GM12878 (cell line): Measurements from ENCODE around the gene HS3ST3B1. TPM values are rescaled to one million over a fixed set of nuclear protein-coding genes. Genes with fewer than 3 reads are reported as not detected.

ENCODE experiments used
- BHLHE40 ChIP-seq, 2 experiments: fragments of 450-650 bp in 1 of 2; IDR thresholded peaks; 2 replicates each; pipeline ENCODE4 v1.6.1; 2011 to 2017; ENCODE audit warnings: low read depth in 2 of 2, borderline replicate concordance in 1 of 2, improper control_type of control experiment in 1 of 2, low read length in 1 of 2, mild to moderate bottlenecking in 1 of 2
- CBX3 ChIP-seq: fragments of 200-600 bp; sonication (generic); IDR thresholded peaks from 2 replicates; pipeline ENCODE4 v1.6.1; 2016; ENCODE audit warnings: low read depth, borderline replicate concordance
- CEBPB ChIP-seq, 2 experiments: fragments of 150-350 bp in 1 of 2; IDR thresholded peaks; 2 replicates each; pipeline ENCODE4 v1.6.1; 2012 to 2014; ENCODE audit warnings: low read depth in 2 of 2, low read length in 2 of 2, borderline replicate concordance in 1 of 2, inconsistent platforms in 1 of 2
- CREB1 ChIP-seq: IDR thresholded peaks from 2 replicates; pipeline ENCODE4 v1.6.1; 2012; ENCODE audit warnings: low read depth, mild to moderate bottlenecking, inconsistent platforms
- CREM ChIP-seq: IDR thresholded peaks from 2 replicates; pipeline ENCODE4 v1.6.1; 2014; ENCODE audit warnings: antibody characterized with exemption, low read depth
- ETV6 ChIP-seq, 2 experiments: fragments of 450-650 bp in 1 of 2; IDR thresholded peaks in 1 of 2; conservative IDR thresholded peaks in 1 of 2; 2 replicates each; pipeline ENCODE4 v1.6.1; 2014; ENCODE audit warnings: antibody characterized with exemption in 1 of 2, borderline replicate concordance in 1 of 2, low read depth in 1 of 2, mild to moderate bottlenecking in 1 of 2, moderate library complexity in 1 of 2
- EZH2 ChIP-seq: IDR thresholded peaks from 2 replicates; pipeline ENCODE4 v1.6.1; 2012; ENCODE audit warnings: low read depth, mild to moderate bottlenecking, control low read depth, inconsistent platforms, low read length, borderline replicate concordance; ENCODE audit not compliant: control insufficient read depth
- IKZF1 ChIP-seq: fragments of 450-650 bp; conservative IDR thresholded peaks from 2 replicates; pipeline ENCODE4 v1.6.1; 2017; ENCODE audit warnings: antibody characterized with exemption, mild to moderate bottlenecking
- IKZF2 ChIP-seq, 2 experiments: fragments of 450-650 bp; IDR thresholded peaks; 2 replicates each; pipeline ENCODE4 v1.6.1; 2017; ENCODE audit warnings: mild to moderate bottlenecking in 2 of 2, moderate library complexity in 2 of 2
- MTA2 ChIP-seq: fragments of 450-650 bp; IDR thresholded peaks from 2 replicates; pipeline ENCODE4 v1.6.1; 2016; ENCODE audit warnings: low read depth, mild to moderate bottlenecking, moderate library complexity
- NR2C1 ChIP-seq: fragments of 450-650 bp; IDR thresholded peaks from 2 replicates; pipeline ENCODE4 v1.6.1; 2017; ENCODE audit warnings: antibody characterized with exemption, mild to moderate bottlenecking, moderate library complexity
- PAX8 ChIP-seq: fragments of 450-650 bp; IDR thresholded peaks from 2 replicates; pipeline ENCODE4 v1.6.1; 2017; ENCODE audit warnings: mild to moderate bottlenecking, moderate library complexity
- RAD21 ChIP-seq: IDR thresholded peaks from 2 replicates; pipeline ENCODE4 v1.6.1; 2011; ENCODE audit warnings: mild to moderate bottlenecking, low read depth, low read length, moderate library complexity; ENCODE audit not compliant: insufficient read depth
- SPI1 ChIP-seq: IDR thresholded peaks from 2 replicates; pipeline ENCODE4 v1.6.1; 2011; ENCODE audit warnings: low read depth, mild to moderate bottlenecking, low read length, moderate library complexity, borderline replicate concordance; ENCODE audit not compliant: insufficient read depth
- TCF12 ChIP-seq: IDR thresholded peaks from 2 replicates; pipeline ENCODE4 v1.6.1; 2011; ENCODE audit warnings: low read depth, mild to moderate bottlenecking, low read length
- ZNF384 ChIP-seq: IDR thresholded peaks from 2 replicates; pipeline ENCODE4 v1.6.1; 2012; ENCODE audit warnings: low read depth, mild to moderate bottlenecking, low read length, improper control_type of control experiment, borderline replicate concordance
- polyA plus RNA-seq, 11 experiments: library from polyadenylated mRNA; depleted of rRNA in 4 of 11; unstranded in 6 of 11; stranded (reverse) in 5 of 11; fragments of >200 nt; fragmentation: Nextera tagmentation in 4 of 11; fragmentation: Illumina TruSeq in 1 of 11; extraction: Ambion mirVana in 4 of 11; extraction: Trizol in 1 of 11; gene quantifications; 1 replicate in 1 of 11; 2 replicates in 10 of 11; pipeline versions ENCODE4 v1.2.1 to v1.2.3, GENCODE V29; 2011 to 2016; ENCODE audit warnings: inconsistent platforms in 2 of 11, missing spikeins in 2 of 11, low read depth in 1 of 11
- total RNA-seq, 4 experiments: library from RNA; depleted of rRNA in 3 of 4; stranded (reverse); fragments of >200 nt in 3 of 4; fragmentation: Illumina TruSeq in 1 of 4; extraction: Trizol in 1 of 4; gene quantifications; 2 replicates each; pipeline versions ENCODE4 v1.2.1 to v1.2.3, GENCODE V29; 2013 to 2021
- TF ChIP-seq, protein P1 (sequence below): fragments of 450-650 bp; formaldehyde crosslinking; IDR thresholded peaks from 2 replicates; pipeline ENCODE4 v1.4.0; 2022; ENCODE audit warnings: mild to moderate bottlenecking, moderate library complexity
- TF ChIP-seq, protein P2 (sequence below): fragments of 450-650 bp; IDR thresholded peaks from 2 replicates; pipeline ENCODE4 v1.6.1; 2016; ENCODE audit warnings: mild to moderate bottlenecking
- TF ChIP-seq, protein P3 (sequence below), 3 experiments: IDR thresholded peaks in 2 of 3; conservative IDR thresholded peaks in 1 of 3; 2 replicates each; pipeline ENCODE4 v1.5.1; 2011; ENCODE audit warnings: low read depth in 3 of 3, low read length in 3 of 3, mild to moderate bottlenecking in 3 of 3, control low read depth in 2 of 3, moderate library complexity in 2 of 3, inconsistent platforms in 1 of 3, mixed read lengths in 1 of 3; ENCODE audit not compliant: control insufficient read depth in 2 of 3, insufficient read depth in 1 of 3; ENCODE audit errors: extremely low read depth in 1 of 3
- TF ChIP-seq, protein P4 (sequence below): IDR thresholded peaks from 2 replicates; pipeline ENCODE4 v1.6.1; 2012; ENCODE audit warnings: low read depth, low read length, improper control_type of control experiment

Gene HS3ST3B1
- total and polyA plus RNA-seq, 10 of the 15 experiments (the other 5 are each of a cell fraction or from before 2014, with no cell fraction given), result 0.03 to 0.14 (median 0.06) TPM; not detected in 3

DNA sequence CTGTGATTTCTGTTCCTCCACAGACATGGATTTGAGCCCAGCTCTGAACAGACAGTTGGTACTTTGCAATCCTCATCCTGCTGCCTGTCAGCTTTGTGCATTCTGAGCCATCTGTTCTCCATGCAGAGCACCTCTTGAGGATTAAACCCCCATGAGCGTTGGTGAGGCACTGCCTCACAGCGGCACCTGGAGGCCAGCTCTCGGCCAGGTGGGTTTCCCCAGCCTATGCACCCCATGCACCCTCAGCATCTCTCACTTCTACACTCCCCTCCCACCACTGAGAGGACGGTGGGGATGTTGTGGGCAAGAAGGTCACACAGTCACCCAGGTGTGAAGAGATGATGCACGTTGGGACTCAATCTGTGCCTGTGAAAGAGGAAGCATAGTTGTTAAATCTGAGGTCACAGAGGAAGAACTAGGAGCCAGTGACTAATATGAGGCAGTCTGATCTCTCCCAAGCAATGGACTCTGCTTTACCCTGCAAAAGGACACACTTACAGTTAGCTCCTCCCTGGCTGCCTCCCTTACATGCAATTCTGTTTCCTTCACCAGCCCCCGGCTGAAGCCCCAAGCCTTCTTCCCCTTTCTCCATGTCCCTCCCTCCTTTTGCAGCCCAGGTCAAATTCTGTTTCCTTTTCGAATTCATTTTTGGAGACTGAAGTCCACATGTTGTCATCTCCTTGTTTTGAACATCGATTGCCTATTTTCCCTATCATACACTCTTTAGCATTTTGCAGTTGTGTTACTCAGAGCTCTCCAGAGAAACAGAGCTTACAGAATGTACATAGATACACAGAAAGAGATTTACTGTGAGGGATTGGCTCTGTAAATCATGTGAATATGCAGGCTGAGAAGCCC, 58.5 kb downstream of the HS3ST3B1 start (continued):
- TF ChIP-seq PAX8 (no peak), CREB1 (no peak), NR2C1 (no peak), IKZF1 (peak; percentile 26; the same call in 1 of the 2 replicates), CREM (0 out of 2 replicates have a peak, but pooled peaks have one; percentile 14), CBX3 (no peak), ZNF384 (no peak), CEBPB (IDR thresholded peaks at IDR 0.05; ENCODE audit: borderline replicate concordance in 1 of 2, low read depth in 2 of 2, low read length in 2 of 2) (no peak), MTA2 (peak; percentile 34), BHLHE40 (IDR thresholded peaks at IDR 0.05; ENCODE audit: borderline replicate concordance in 1 of 2, low read depth in 2 of 2, low read length in 1 of 2) (peak in 1 of 2 experiments; percentile 32; a peak in 1 of 4 replicates), IKZF2 (IDR thresholded peaks at IDR 0.05) (peak; percentile 32 to 37; a peak in 1 of 4 replicates), ETV6 (conservative IDR thresholded peaks at IDR 0.05 in 1 of 2, IDR thresholded peaks at IDR 0.05 in 1 of 2; ENCODE audit: borderline replicate concordance in 1 of 2, low read depth in 1 of 2) (no peak), SPI1 (0 out of 2 replicates have a peak, but pooled peaks have one; percentile 20), EZH2 (no peak), RAD21 (0 out of 2 replicates have a peak, but pooled peaks have one; percentile 4), TCF12 (0 out of 2 replicates have a peak, but pooled peaks have one; percentile 42)
- TF ChIP-seq, protein P1, sequence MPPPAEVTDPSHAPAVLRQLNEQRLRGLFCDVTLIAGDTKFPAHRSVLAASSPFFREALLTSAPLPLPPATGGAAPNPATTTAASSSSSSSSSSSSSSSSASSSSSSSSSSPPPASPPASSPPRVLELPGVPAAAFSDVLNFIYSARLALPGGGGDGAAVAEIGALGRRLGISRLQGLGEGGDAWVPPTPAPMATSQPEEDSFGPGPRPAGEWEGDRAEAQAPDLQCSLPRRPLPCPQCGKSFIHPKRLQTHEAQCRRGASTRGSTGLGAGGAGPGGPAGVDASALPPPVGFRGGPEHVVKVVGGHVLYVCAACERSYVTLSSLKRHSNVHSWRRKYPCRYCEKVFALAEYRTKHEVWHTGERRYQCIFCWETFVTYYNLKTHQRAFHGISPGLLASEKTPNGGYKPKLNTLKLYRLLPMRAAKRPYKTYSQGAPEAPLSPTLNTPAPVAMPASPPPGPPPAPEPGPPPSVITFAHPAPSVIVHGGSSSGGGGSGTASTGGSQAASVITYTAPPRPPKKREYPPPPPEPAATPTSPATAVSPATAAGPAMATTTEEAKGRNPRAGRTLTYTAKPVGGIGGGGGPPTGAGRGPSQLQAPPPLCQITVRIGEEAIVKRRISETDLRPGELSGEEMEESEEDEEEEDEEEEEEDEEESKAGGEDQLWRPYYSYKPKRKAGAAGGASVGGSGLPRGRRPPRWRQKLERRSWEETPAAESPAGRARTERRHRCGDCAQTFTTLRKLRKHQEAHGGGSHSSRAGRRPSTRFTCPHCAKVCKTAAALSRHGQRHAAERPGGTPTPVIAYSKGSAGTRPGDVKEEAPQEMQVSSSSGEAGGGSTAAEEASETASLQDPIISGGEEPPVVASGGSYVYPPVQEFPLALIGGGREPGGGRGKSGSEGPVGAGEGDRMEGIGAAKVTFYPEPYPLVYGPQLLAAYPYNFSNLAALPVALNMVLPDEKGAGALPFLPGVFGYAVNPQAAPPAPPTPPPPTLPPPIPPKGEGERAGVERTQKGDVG, result no peak
- TF ChIP-seq, protein P2, sequence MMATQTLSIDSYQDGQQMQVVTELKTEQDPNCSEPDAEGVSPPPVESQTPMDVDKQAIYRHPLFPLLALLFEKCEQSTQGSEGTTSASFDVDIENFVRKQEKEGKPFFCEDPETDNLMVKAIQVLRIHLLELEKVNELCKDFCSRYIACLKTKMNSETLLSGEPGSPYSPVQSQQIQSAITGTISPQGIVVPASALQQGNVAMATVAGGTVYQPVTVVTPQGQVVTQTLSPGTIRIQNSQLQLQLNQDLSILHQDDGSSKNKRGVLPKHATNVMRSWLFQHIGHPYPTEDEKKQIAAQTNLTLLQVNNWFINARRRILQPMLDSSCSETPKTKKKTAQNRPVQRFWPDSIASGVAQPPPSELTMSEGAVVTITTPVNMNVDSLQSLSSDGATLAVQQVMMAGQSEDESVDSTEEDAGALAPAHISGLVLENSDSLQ, result no peak
- TF ChIP-seq, protein P3, sequence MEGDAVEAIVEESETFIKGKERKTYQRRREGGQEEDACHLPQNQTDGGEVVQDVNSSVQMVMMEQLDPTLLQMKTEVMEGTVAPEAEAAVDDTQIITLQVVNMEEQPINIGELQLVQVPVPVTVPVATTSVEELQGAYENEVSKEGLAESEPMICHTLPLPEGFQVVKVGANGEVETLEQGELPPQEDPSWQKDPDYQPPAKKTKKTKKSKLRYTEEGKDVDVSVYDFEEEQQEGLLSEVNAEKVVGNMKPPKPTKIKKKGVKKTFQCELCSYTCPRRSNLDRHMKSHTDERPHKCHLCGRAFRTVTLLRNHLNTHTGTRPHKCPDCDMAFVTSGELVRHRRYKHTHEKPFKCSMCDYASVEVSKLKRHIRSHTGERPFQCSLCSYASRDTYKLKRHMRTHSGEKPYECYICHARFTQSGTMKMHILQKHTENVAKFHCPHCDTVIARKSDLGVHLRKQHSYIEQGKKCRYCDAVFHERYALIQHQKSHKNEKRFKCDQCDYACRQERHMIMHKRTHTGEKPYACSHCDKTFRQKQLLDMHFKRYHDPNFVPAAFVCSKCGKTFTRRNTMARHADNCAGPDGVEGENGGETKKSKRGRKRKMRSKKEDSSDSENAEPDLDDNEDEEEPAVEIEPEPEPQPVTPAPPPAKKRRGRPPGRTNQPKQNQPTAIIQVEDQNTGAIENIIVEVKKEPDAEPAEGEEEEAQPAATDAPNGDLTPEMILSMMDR (IDR thresholded peaks at IDR 0.05 in 2 of 3, conservative IDR thresholded peaks at IDR 0.05 in 1 of 3; ENCODE audit: control insufficient read depth in 2 of 3, extremely low read depth in 1 of 3, insufficient read depth in 1 of 3, low read depth in 3 of 3, low read length in 3 of 3), result peak in 1 of 3 experiments; percentile 21; a peak in 1 of 6 replicates
- TF ChIP-seq, protein P4, sequence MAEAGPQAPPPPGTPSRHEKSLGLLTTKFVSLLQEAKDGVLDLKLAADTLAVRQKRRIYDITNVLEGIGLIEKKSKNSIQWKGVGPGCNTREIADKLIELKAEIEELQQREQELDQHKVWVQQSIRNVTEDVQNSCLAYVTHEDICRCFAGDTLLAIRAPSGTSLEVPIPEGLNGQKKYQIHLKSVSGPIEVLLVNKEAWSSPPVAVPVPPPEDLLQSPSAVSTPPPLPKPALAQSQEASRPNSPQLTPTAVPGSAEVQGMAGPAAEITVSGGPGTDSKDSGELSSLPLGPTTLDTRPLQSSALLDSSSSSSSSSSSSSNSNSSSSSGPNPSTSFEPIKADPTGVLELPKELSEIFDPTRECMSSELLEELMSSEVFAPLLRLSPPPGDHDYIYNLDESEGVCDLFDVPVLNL, result no peak
